NCI-H524 (cell line): Measurements from ENCODE around the gene HORMAD2.
A peak's percentile ranks its signal among the peaks of the same experiment; 100 is the strongest.
"Not testable (repeated sequence)": the region's sequence is repeated elsewhere in the genome, so short reads cannot be mapped to it uniquely, and the experiment has no call there.

ENCODE experiments used
- DNase-seq, 2 experiments: peaks; one replicate each; lab custom pipeline; 2025; lab: John Stamatoyannopoulos, UW

The HORMAD2 gene

DNA sequence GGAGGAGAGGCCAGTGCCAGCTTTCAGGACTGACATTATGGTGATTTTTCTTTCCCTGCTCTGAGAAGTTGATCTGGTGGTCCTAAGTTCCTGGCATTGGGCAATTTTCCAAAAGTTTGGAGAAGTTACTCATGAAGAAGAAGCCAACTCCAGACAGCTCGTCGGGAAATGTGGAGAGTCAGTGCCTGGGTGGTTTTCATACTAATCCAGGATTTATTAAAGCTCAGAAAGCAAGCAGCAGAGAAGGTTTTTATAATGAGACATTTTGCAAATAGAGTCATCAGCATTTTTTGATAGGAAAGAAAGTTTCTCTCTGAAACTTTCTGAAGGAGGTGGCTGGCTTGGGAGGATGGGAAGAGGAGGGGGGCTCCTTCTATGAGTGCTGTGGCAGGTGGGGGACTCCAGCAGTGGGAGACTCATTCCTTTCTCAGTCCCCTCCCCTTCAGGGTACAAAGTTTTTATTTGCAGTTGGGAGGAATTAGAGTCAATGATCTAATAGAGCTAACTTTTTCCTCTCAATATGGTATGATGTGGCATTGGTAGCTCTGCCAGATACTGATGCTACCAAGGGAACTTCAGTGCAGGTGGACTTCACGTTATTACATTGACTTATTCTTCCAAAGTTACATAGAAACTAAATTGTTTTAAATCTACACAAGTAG is 110.9 kb downstream of the HORMAD2 start:
- no peak for DNase-seq

- DNase-seq = no peak
Measured at GRCh38 chr22:30192427-30192826, 112.2 kb downstream of the HORMAD2 start.

GRCh38 chr22:30193031-30193775 is 112.9 kb downstream of the HORMAD2 start:
- DNase-seq = no peak

DNA sequence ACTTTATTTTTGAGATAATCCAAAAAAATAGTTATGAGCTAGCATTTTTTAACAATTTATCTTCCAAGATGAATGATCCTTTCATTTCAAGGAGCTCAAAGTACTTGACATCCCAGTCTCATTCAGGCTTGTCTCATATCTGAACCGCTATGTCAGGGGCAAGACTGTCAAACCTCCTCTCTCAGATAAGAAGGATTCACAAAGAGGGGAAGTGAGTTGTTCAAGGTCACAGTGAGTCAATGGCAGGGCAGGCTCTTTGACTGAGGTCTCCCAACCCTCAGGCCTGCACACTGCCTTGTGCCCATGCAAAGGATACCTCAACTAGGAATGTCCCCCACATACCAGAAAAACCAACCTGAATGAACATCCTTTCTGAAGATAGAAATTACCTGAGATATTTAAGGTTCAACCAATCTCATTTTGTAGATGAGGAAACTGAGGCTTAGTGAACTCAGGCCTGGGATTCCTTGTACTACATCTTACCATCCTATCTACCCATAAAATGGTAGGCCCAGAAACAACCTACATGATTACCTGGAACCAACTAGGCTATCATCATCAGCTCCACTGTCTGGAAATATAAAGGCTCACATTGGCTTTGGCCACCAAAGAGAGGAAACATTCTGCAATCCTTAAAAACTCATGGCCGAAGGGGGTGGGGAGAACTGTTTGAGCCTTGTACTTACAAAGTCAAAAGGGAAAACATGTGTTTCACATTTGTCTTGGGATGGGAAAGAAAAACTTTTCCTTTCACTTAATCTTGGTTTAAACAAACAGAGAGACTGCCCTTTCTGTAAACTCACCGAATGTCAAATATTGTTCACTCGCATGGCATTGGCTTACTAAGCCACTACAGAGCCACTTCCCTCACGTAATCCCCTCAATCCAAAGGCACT is 115.2 kb downstream of the HORMAD2 start:
- no peak for DNase-seq

DNA sequence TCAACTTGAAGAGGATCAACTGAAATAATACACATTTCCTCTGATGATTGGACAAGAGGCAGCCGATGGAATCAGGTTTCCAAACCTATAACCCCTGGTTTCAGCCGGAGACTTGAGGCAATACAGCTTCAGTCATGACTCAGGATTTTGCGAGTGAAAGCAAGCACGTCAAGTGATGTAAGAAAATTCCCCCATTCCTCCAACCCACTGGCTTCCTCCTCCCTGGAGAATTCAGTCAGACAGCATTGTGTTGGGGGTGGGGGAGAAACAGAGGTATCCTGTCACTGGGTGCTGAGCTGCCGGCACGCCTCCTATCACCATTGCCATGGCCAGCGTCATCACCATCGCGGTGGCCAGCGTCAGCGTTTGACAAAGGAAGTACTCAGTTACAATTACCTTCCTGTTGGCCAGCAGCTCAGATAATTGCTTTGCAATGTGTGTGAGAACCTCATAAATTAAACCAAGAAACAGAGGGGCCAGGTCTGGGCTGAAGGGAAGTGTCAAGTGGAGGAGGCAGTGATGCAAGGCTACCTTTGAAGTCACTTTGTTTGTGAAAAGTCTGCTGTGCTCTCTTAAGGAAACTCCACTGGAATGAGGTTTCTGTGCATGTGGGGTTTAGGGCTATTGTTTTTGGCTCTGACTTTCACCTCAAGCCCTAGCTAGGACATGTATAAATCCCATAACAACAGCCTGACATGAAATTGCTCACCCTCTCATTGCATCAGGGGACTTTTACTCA is 116.0 kb downstream of the HORMAD2 start:
- DNase-seq = peak; percentile 96 to 98

DNA sequence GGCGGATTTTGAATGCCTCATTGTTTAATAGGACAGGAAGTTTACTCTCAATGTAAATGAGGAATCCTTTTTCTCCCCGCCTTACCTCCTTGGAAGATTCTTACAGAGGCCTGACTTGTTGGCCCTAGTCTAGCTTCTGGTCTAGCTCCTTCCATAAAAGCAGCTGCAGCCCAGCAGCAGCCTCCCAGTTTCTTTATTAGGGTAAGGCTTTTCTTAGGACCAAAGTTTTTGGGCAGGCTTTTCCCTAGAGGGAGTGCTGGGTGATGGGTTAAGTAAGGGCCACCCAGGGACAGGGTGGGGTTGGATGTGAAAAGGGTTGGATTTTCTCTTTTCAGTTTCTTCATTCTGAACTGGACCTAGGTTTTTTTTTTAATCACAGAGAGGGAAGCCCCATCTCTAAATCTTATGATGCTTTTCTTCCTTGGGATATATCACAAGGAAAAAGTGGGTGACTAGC is 116.6 kb downstream of the HORMAD2 start:
- DNase-seq = no peak

GRCh38 chr22:30197389-30197788 is 117.1 kb downstream of the HORMAD2 start:
- no peak for DNase-seq

- no peak for DNase-seq
Measured at GRCh38 chr22:30198152-30198825, 118.0 kb downstream of the HORMAD2 start.

DNA sequence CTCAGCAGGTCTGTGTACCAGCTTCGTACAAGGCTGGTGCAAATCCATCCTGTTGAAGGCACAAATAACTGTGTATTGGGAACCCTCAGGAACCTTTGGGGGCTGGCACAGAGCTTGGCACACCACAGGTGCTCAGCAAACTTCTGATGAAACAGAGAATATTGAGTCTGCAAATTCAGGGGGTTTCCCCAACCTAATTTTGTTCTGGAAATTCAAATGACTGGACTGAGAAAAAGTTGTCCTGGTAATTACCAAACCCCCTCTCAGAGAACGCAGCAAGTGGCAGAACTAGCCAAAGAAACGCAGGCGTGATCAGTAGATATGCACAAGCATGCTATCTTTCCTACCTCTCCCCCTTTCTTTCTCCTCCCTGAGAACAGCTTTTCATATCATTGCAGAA is 118.7 kb downstream of the HORMAD2 start:
- no peak for DNase-seq

DNA sequence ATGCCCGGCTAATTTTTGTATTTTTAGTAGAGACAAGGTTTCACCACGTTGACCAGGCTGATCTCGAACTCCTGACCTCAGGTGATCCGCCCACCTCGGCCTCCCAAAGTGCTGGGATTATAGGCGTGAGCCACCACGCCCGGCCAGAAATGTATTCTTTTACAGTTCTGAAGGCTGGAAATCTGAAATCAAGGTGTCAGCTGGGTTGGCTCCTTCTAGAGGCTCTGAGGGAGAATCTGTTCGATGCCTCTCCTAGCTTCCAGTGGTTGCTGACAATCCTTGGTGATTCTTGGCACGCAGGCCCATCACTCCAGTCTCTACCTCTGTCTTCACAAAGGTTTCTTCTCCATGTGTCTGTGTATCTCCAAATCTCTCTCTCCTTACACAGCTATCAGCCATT is 120.6 kb downstream of the HORMAD2 start:
- DNase-seq = not testable (repeated sequence)

DNA sequence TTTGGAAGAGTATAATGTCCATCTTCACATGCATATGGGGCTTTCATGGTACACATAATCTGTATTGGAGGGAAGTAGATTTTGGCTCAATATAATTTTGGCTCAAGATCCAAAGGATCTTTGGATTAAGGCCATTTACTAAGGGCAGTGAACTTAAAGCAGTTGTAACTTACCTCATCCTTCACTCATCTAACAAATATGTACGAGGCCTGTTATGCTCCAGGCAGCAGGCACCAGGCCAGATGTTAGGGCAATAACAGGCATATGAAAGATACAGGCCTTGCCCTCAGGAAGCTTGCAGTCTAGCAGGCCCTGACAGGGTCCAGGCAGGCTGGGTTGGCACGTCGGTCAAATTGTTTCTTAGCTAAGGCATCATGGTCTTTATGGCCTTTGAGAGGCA is 121.7 kb downstream of the HORMAD2 start:
- no peak for DNase-seq

GRCh38 chr22:30202531-30203006 is 122.3 kb downstream of the HORMAD2 start:
- DNase-seq = peak in 1 of 2 experiments; percentile 17

- DNase-seq = no peak
Measured at GRCh38 chr22:30204015-30204741, 123.9 kb downstream of the HORMAD2 start.

DNA sequence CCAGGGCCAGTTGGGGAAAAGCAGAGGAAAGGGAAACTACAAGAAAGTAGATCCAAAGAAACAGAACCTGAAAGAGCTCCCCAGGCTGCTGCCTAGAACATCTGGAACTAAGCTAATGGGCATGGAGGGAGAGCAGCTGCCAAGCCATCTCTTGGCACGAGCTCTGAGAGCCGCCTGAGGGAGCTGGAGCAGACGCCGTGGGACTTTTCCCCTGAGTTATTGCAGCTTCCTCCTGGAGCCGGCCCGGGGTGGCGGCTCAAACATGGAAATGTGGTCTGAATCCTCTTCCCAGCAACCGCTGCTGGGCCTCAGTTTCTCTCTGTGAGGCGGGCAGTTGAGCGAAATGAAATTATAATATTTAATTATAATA is 124.5 kb downstream of the HORMAD2 start:
- DNase-seq = peak in 1 of 2 experiments; percentile 56

DNA sequence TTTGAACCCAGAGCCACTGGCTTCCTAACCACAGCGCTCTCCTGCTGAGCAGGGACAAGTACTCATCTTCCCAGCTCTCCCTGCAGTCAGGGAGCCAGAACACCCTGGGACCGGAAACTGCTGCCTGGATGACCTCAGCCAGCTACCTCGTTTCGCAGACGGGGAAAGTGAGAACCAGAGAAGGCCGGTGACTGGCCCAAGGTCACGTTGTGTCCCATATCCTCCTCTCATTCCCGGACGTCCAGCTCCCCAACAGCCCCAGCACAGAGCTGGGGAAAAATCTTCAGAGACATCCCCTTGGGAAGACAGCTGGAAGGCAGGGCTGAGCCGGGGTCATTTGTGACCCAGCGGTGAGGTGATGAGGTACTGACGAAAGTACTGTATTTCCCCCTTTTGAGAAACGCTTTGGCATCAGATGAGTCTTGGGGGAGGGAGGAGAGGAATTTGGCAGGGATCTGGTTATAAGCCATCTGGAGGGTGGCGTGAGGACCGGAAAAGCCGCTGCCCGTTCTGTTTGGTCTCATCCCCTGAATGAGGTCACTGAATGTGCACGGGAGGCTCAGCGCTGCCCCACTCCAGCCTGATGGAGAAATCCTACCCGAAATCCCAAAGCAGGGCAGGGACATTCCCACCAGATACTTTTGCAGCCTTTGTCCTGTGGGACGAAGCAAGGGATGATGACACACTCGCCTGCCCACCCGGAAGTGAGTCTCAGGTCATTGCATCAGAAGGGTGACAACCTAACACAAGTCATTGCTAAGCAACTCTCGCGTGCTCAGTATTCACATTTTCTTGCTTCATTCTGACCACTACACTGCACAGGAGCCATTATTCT is 125.2 kb downstream of the HORMAD2 start:
- peak in 1 of 2 experiments; percentile 44 for DNase-seq

- DNase-seq = no peak
Measured at GRCh38 chr22:30206944-30207343, 126.7 kb downstream of the HORMAD2 start.

- no peak for DNase-seq
Measured at GRCh38 chr22:30208631-30209603, 128.7 kb downstream of the HORMAD2 start.

- DNase-seq = no peak
Measured at GRCh38 chr22:30209642-30210041, 129.4 kb downstream of the HORMAD2 start.
